CD4-positive, alpha-beta memory T cell (primary cell): ENCODE data around the gene SUGP2. TPM values are rescaled to one million over a fixed set of nuclear protein-coding genes. Genes with fewer than 3 reads are reported as not detected.

Source experiments
- CTCF ChIA-PET: fragments of 350-600 bp; sonication (Branson Sonifier 250); formaldehyde crosslinking; loops from one replicate; lab custom pipeline; 2021; ENCODE audit warnings: inconsistent platforms; ENCODE audit not compliant: partially characterized antibody; lab: Charles Lee
- POLR2A ChIA-PET: fragments of 350-600 bp; sonication (Branson Sonifier 250); formaldehyde crosslinking; loops from one replicate; lab custom pipeline; 2021; ENCODE audit not compliant: partially characterized antibody; lab: Charles Lee
- DNase-seq, 5 donors: peaks; one replicate each; pipeline versions ENCODE4 v3.0.0 to v3.0.0-alpha.2; 2020 to 2022; ENCODE audit warnings: mixed read lengths in 1 of 5
- H3K27ac ChIP-seq: one replicate; pipeline ENCODE4 v1.7.0; 2013; ENCODE audit warnings: low read depth, low read length
- H3K27me3 ChIP-seq: 2 replicates; pipeline ENCODE4 v1.7.0; 2013; ENCODE audit warnings: mild to moderate bottlenecking, low read length, moderate library complexity; ENCODE audit not compliant: insufficient read depth
- H3K36me3 ChIP-seq: 2 replicates; pipeline ENCODE4 v1.7.0; 2013; ENCODE audit warnings: mild to moderate bottlenecking, low read length, moderate library complexity; ENCODE audit not compliant: insufficient read depth
- H3K4me1 ChIP-seq: 2 replicates; pipeline ENCODE4 v1.7.0; 2013; ENCODE audit warnings: mild to moderate bottlenecking, low read length, moderate library complexity; ENCODE audit not compliant: insufficient read depth
- H3K4me3 ChIP-seq, 2 donors: one replicate each; pipeline ENCODE4 v1.7.0; 2013; ENCODE audit warnings: low read length in 2 of 2, mild to moderate bottlenecking in 1 of 2
- H3K9me3 ChIP-seq, 2 donors: one replicate each; pipeline ENCODE4 v1.7.0; 2013; ENCODE audit warnings: low read length in 2 of 2, control low read depth in 1 of 2; ENCODE audit not compliant: control insufficient read depth in 1 of 2
- H3K27ac Mint-ChIP-seq, 7 donors: one replicate each; pipeline ENCODE4 v1.8.0; 2020 to 2021; ENCODE audit warnings: mixed read lengths in 7 of 7, mild to moderate bottlenecking in 6 of 7, inconsistent platforms in 3 of 7, moderate library complexity in 3 of 7
- H3K27me3 Mint-ChIP-seq, 2 donors: one replicate each; pipeline ENCODE4 v1.8.0; 2020 to 2021; ENCODE audit warnings: mixed read lengths in 2 of 2
- H3K36me3 Mint-ChIP-seq, 2 donors: one replicate each; pipeline ENCODE4 v1.8.0; 2020 to 2021; ENCODE audit warnings: mixed read lengths in 2 of 2, inconsistent platforms in 1 of 2, mild to moderate bottlenecking in 1 of 2
- H3K4me1 Mint-ChIP-seq, 4 donors: one replicate each; pipeline ENCODE4 v1.8.0; 2020 to 2021; ENCODE audit warnings: mixed read lengths in 4 of 4, mild to moderate bottlenecking in 1 of 4
- H3K4me3 Mint-ChIP-seq, 8 donors: one replicate each; pipeline ENCODE4 v1.8.0; 2020 to 2021; ENCODE audit warnings: mixed read lengths in 8 of 8, mild to moderate bottlenecking in 7 of 8, moderate library complexity in 6 of 8, inconsistent platforms in 3 of 8
- H3K9me3 Mint-ChIP-seq, 8 donors: one replicate each; pipeline ENCODE4 v1.8.0; 2020 to 2021; ENCODE audit warnings: mixed read lengths in 8 of 8, mild to moderate bottlenecking in 5 of 8, inconsistent platforms in 3 of 8, moderate library complexity in 1 of 8
- intact Hi-C: fragments of 100-400 bp; cut with micrococcal nuclease; formaldehyde crosslinking; loops from one replicate; pipeline ENCODE4 v1.15.1; 2023
- polyA plus RNA-seq, 2 donors: library from polyadenylated mRNA; unstranded; fragments of 300-500 nt; fragmentation: Illumina TruSeq; gene quantifications; one replicate each; pipeline ENCODE4 v1.2.3, GENCODE V29; 2021
- total RNA-seq, 2 experiments: library from RNA; stranded (reverse); gene quantifications; one replicate each; pipeline ENCODE4 v1.2.3, GENCODE V29; 2021

SUGP2 gene
- total and polyA plus RNA-seq, 4 experiments from 2014 or later = 3.9 to 113 (median 59.6) TPM

GRCh38 chr19:18999896-19000620, 33.3 kb downstream of the SUGP2 start:
- ChIA-PET POLR2A (interaction anchor here (0.7 kb wide), 1 partner anchor 51 kb away, joined by 3 read pairs; no protein-coding TSS in a partner anchor), CTCF (interaction anchor here (0.8 kb wide), 1 partner anchor 13 kb away, joined by 4 read pairs; no protein-coding TSS in a partner anchor)
- peak overlapping the region in 3 of 8 donors; percentile 42 to 68 (median 48) for H3K4me3 Mint-ChIP-seq

GRCh38 chr19:18999016-18999758, 34.1 kb downstream of the SUGP2 start:
- DNase-seq = no peak
- intact Hi-C loops = no loop called here
- Mint-ChIP-seq H3K4me3 (peak overlapping the region in 3 of 8 donors; percentile 20 to 31 (median 27)), H3K4me1 (peaks cover 22 to 26% (median 24%) of the 10 kb centered on the region in 4 donors), H3K27ac (peak overlapping the region; percentile 17 to 88 (median 72)), H3K36me3 (peaks cover 24 to 52% of the 10 kb centered on the region in 2 donors), H3K9me3 (peaks cover 0 to 2% (median 0%) of the 10 kb centered on the region in 8 donors), H3K27me3 (no peaks in the 10 kb centered on the region)
- H3K27me3 ChIP-seq = no peaks in the 10 kb centered on the region
- no peak overlapping the region for H3K27ac ChIP-seq
- ChIA-PET CTCF (no interaction called here), POLR2A (no interaction called here)
- H3K9me3 ChIP-seq = no peaks in the 10 kb centered on the region
- no peak overlapping the region for H3K4me3 ChIP-seq
- peaks cover 41% of the 10 kb centered on the region for H3K36me3 ChIP-seq
- H3K4me1 ChIP-seq = peaks cover 20% of the 10 kb centered on the region

More at GRCh38 chr19:18999896-19000620, 33.3 kb downstream of the SUGP2 start:
- Mint-ChIP-seq H3K27me3 (no peaks in the 10 kb centered on the region), H3K36me3 (peaks cover 29 to 56% of the 10 kb centered on the region in 2 donors), H3K4me1 (peaks cover 22 to 30% (median 25%) of the 10 kb centered on the region in 4 donors), H3K27ac (peak overlapping the region; percentile 16 to 92 (median 66)), H3K9me3 (peaks cover 0 to 2% (median 0%) of the 10 kb centered on the region in 8 donors)
- Histone ChIP-seq H3K36me3 (peaks cover 41% of the 10 kb centered on the region), H3K9me3 (no peaks in the 10 kb centered on the region), H3K4me1 (peaks cover 20% of the 10 kb centered on the region), H3K4me3 (no peak overlapping the region), H3K27me3 (no peaks in the 10 kb centered on the region), H3K27ac (no peak overlapping the region)
- intact Hi-C loops = no loop called here
- DNase-seq = no peak

- POLR2A ChIA-PET = no interaction called here
- H3K36me3 Mint-ChIP-seq = peaks cover 31 to 57% of the 10 kb centered on the region in 2 donors
- H3K36me3 ChIP-seq = peaks cover 42% of the 10 kb centered on the region
Observed at GRCh38 chr19:18998276-18998675, 35.0 kb downstream of the SUGP2 start.

GRCh38 chr19:18996796-18997394, 36.4 kb downstream of the SUGP2 start:
- no peaks in the 10 kb centered on the region for H3K9me3 ChIP-seq
- Mint-ChIP-seq H3K4me1 (peaks cover 22 to 26% (median 24%) of the 10 kb centered on the region in 4 donors), H3K36me3 (peaks cover 33 to 56% of the 10 kb centered on the region in 2 donors), H3K9me3 (peaks cover 0 to 2% (median 0%) of the 10 kb centered on the region in 8 donors), H3K27ac (peak overlapping the region in 1 of 7 donors; percentile 29), H3K27me3 (no peaks in the 10 kb centered on the region), H3K4me3 (no peak overlapping the region)
- ChIA-PET CTCF (interaction anchor here (0.8 kb wide), 1 partner anchor 8 kb away, joined by 3 read pairs; no protein-coding TSS in a partner anchor), POLR2A (no interaction called here)
- peaks cover 42% of the 10 kb centered on the region for H3K36me3 ChIP-seq
- H3K4me1 ChIP-seq = peaks cover 20% of the 10 kb centered on the region
- DNase-seq = no peak
- intact Hi-C loops = no loop called here
- no peak overlapping the region for H3K27ac ChIP-seq
- H3K27me3 ChIP-seq = no peaks in the 10 kb centered on the region
- no peak overlapping the region for H3K4me3 ChIP-seq

More at GRCh38 chr19:18998276-18998675, 35.0 kb downstream of the SUGP2 start:
- no peaks in the 10 kb centered on the region for H3K27me3 Mint-ChIP-seq
- Histone ChIP-seq H3K27me3 (no peaks in the 10 kb centered on the region), H3K9me3 (no peaks in the 10 kb centered on the region), H3K27ac (no peak overlapping the region), H3K4me3 (no peak overlapping the region), H3K4me1 (peaks cover 20% of the 10 kb centered on the region)
- H3K4me1 Mint-ChIP-seq = peaks cover 22 to 26% (median 24%) of the 10 kb centered on the region in 4 donors
- DNase-seq = no peak
- CTCF ChIA-PET = no interaction called here
- peaks cover 0 to 2% (median 0%) of the 10 kb centered on the region in 8 donors for H3K9me3 Mint-ChIP-seq
- peak overlapping the region in 6 of 7 donors; percentile 14 to 88 (median 64) for H3K27ac Mint-ChIP-seq
- peak overlapping the region in 1 of 8 donors; percentile 12 for H3K4me3 Mint-ChIP-seq
- intact Hi-C loops = no loop called here

GRCh38 chr19:18996351-18996750, 37.0 kb downstream of the SUGP2 start:
- intact Hi-C loops = no loop called here
- no peak for DNase-seq
- Mint-ChIP-seq H3K27me3 (no peaks in the 10 kb centered on the region), H3K9me3 (peaks cover 0 to 2% (median 0%) of the 10 kb centered on the region in 8 donors), H3K36me3 (peaks cover 32 to 53% of the 10 kb centered on the region in 2 donors), H3K27ac (no peak overlapping the region), H3K4me3 (no peak overlapping the region), H3K4me1 (peaks cover 22 to 25% (median 23%) of the 10 kb centered on the region in 4 donors)
- no peak overlapping the region for H3K4me3 ChIP-seq
- ChIA-PET POLR2A (no interaction called here), CTCF (interaction anchor here (0.8 kb wide), 1 partner anchor 9 kb away, joined by 3 read pairs; no protein-coding TSS in a partner anchor)
- no peaks in the 10 kb centered on the region for H3K9me3 ChIP-seq
- peaks cover 20% of the 10 kb centered on the region for H3K4me1 ChIP-seq
- no peaks in the 10 kb centered on the region for H3K27me3 ChIP-seq
- peaks cover 37% of the 10 kb centered on the region for H3K36me3 ChIP-seq
- H3K27ac ChIP-seq = no peak overlapping the region

- H3K9me3 Mint-ChIP-seq = peaks cover 0 to 4% (median 0%) of the 10 kb centered on the region in 8 donors
- Histone ChIP-seq H3K27me3 (no peaks in the 10 kb centered on the region), H3K4me1 (peaks cover 20% of the 10 kb centered on the region), H3K9me3 (no peaks in the 10 kb centered on the region), H3K27ac (no peak overlapping the region), H3K4me3 (no peak overlapping the region), H3K36me3 (peaks cover 35% of the 10 kb centered on the region)
- no peaks in the 10 kb centered on the region for H3K27me3 Mint-ChIP-seq
- no peak overlapping the region for H3K4me3 Mint-ChIP-seq
- intact Hi-C loops = no loop called here
- DNase-seq = no peak
- H3K36me3 Mint-ChIP-seq = peaks cover 34 to 55% of the 10 kb centered on the region in 2 donors
- CTCF ChIA-PET = no interaction called here
- H3K27ac Mint-ChIP-seq = no peak overlapping the region
- H3K4me1 Mint-ChIP-seq = peaks cover 19 to 25% (median 23%) of the 10 kb centered on the region in 4 donors
- POLR2A ChIA-PET = no interaction called here
Observed at GRCh38 chr19:18995804-18996241, 37.5 kb downstream of the SUGP2 start.
